ENCODE measurements around the gene IL17D.
"Not testable (repeated sequence)": the region's sequence is repeated elsewhere in the genome, so short reads cannot be mapped to it uniquely, and the experiment has no call there.

The IL17D gene

DNA sequence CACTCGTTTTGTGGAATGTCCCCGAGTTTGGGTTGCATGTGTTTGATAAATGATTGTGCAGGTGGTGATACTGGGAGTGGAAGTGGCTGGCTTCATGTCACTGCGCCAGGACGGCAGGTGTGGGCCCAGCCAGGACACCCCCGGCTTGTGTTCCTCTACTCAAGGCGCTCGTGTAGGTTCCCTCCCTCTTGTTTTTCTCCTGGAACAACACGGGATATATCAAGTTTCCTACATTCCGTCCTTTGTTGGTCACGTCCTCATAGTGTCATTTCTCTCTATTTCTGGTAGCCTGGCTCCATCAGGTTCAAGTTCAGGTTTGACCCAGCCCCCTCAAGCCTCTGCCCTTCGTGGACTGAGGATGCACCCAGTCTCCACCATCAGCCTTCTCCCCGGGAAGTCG lies 16.3 kb downstream of the IL17D start:
- no peak for DNase-seq (ENCODE audit: low read depth in 2 of 2)

- no peak for DNase-seq (ENCODE audit: low read depth in 2 of 2)
These were observed 17.0 kb downstream of the IL17D start for GRCh38 chr13:20720499-20720898.

DNA sequence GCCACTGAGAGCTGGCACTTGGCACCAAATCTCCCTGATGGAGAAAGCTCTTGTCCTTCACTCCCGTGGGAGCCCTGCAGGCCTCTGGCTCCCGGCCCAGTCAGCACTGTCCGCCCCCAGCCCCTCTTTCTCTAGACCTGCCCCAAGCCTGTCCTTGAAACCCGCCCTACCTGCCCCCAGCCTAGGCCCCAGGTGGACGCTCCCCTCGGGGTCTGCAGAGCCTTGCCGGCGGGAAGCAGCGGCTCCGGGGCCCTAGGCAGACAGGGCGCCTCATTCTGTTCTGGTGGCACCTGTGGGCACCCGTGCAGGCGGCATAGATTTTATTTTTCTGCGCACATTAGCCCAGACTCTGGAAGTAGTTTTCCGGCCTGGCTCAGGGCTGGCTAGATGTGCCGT lies 17.6 kb downstream of the IL17D start:
- no peak for DNase-seq (ENCODE audit: low read depth in 2 of 2)

- no peak for DNase-seq (ENCODE audit: low read depth in 2 of 2)
These were observed 18.2 kb downstream of the IL17D start for GRCh38 chr13:20721454-20722357.

GRCh38 chr13:20727856-20728255 lies 24.4 kb downstream of the IL17D start:
- DNase-seq (ENCODE audit: low read depth in 2 of 2), result no peak

- DNase-seq (ENCODE audit: low read depth in 2 of 2), result no peak
These were observed 25.2 kb downstream of the IL17D start for GRCh38 chr13:20728579-20729311.

- no peak for DNase-seq (ENCODE audit: low read depth in 2 of 2)
These were observed 26.4 kb downstream of the IL17D start for GRCh38 chr13:20729633-20730585.

DNA sequence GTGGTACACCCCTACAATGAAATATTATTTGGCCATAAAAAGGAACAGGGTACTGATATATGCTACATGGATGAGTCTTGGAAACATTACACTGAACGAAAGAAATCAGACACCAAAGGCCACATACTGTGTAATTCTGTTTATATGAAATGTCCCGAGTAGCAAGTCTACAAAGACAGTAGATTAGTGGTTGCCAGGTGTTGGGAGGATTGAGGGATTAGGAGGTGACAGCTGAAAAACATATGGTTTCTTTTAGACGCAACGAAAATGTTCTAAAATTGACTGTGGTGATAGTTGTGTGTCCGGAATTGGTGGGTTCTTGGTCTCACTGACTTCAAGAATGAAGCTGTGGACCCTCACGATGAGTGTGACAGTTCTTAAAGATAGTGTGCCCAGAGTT lies 35.1 kb downstream of the IL17D start:
- no peak for DNase-seq (ENCODE audit: low read depth in 2 of 2)

- no peak for DNase-seq (ENCODE audit: low read depth in 2 of 2)
These were observed 36.5 kb downstream of the IL17D start for GRCh38 chr13:20740021-20740420.

- not testable (repeated sequence) for DNase-seq (ENCODE audit: low read depth in 2 of 2)
These were observed 40.4 kb downstream of the IL17D start for GRCh38 chr13:20743830-20744404.

- no peak for DNase-seq (ENCODE audit: low read depth in 2 of 2)
These were observed 45.9 kb downstream of the IL17D start for GRCh38 chr13:20749377-20749776.

- DNase-seq (ENCODE audit: low read depth in 2 of 2), result no peak
These were observed 50.5 kb downstream of the IL17D start for GRCh38 chr13:20754009-20754408.

DNA sequence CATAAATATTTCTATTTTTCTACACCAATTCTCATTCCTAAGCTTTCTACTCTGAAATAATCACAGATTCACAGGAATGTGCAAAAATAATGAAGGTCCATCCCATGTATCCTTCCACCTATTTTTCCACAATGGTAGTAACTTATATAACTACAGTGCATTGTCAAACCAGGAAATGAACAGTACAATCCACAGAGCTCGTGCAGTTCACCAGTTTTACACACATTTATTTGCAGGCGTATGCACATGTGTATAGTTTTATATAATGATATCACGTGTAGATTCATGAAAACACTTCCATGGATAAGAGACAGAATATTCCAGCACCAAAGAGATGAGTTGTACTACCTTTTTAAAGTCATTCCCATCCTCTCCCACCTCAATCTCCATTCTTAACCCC lies 57.4 kb downstream of the IL17D start:
- DNase-seq (ENCODE audit: low read depth in 2 of 2), result no peak

- no peak for DNase-seq (ENCODE audit: low read depth in 2 of 2)
These were observed 63.9 kb downstream of the IL17D start for GRCh38 chr13:20767309-20767943.

GRCh38 chr13:20769091-20769490 lies 65.6 kb downstream of the IL17D start:
- DNase-seq (ENCODE audit: low read depth in 2 of 2), result no peak

DNA sequence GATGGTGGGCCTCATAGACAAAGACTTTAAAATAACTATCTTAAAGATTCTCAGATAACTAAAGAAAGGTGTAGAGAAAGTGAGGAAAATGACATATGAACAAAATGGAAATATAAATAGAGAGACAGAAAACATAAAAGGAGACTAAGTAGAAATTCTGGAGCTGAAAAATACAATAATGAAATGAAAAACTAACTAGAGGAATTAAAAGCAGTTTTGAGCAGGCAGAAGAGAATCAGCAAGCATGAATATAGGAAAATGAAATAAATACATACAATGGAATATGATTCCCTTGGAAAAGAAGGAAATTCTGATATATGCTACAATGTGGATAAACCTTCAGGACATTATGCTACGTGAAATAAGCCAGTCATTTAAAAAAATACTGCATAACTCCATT lies 66.3 kb downstream of the IL17D start:
- DNase-seq (ENCODE audit: low read depth in 2 of 2), result no peak

Measured in stimulated activated CD4-positive, alpha-beta T cell treated with anti-CD3 and anti-CD28 coated beads, Interleukin-4, amount 100 ng/mL, for 48 hours (primary cell).